NCI-H2196 (cell line): ENCODE results near the gene C1QL2.

Experiments used
- DNase-seq: peaks from one replicate; lab custom pipeline; 2025; ENCODE audit not compliant: unreplicated experiment; lab: John Stamatoyannopoulos, UW

C1QL2 gene

DNA sequence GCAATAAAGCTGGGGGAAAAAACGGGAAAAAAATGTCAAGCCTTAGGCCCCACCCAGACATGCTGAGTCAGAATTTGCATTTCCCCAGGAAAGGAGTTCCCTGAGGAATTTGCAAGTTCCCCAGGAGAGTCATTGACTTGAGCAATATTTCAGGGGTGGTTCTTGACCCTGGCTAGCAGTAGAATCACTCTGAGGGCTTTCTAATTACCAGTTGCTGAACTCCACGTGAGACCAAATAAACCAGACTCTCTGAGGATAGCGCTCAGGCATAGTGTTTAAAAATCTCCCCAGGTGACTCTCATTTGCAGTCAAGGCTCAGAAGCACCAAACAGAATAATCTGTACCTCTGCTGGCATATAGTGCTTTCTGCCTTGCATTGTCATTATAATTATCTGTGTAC, 48.7 kb downstream of the C1QL2 start:
- DNase-seq: no peak

DNA sequence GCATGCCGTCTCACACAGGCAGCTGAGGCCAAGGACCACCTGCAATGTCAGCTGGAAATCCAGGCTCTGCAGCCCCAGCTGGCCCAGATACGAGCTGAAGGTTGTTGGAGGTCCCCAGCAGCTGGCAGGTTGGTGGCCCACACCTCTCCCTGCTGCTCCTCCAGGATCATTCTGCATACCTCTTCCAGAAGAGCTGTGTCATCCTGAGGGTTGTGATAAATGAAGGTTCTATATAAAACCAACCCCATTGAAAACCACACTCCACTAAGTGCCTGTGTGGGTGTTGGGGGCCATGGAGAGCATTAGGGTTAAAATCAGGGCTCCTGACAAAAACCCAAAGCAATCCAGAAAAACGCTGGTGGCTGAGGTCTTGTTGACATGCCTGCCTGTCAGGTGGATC, 50.4 kb downstream of the C1QL2 start:
- DNase-seq: no peak

DNA sequence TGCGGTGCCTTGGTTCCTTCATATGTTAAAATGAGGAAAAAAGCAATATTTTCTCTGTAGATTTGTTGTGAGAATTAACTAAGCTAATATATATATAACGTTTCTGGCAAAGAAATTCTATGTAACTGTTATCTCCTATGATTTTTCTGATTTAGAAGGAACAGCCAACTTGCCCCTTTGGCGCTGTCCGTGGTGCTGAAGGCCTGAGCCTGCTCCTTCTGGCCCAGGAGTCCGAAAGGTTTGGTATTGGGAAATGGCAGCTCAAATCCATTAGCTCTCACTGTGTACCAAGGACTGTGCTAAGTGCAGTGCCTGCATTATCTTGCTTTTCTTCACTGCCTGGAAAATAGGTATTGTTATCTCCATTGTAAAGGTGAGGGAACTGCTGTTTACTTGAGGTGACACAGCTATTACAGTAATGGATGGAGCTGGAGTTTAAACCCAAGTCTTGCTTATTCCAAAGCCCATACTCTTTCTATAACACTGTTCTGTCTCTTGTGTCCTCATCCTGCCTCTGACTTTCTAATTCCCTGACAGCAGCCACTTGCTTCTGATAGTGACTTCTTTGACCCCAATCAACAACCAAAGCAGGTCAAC, 52.2 kb downstream of the C1QL2 start:
- no peak for DNase-seq
